Endothelial cell of umbilical vein (primary cell): ENCODE results near the gene FGR. TPM values are rescaled to one million over a fixed set of nuclear protein-coding genes. Genes with fewer than 3 reads are reported as not detected.

Source experiments
- BruUV-seq: library from RNA; stranded (reverse); fragments of 400-500 nt; replicated peaks from 2 replicates; lab custom pipeline; 2021; lab: Mats Ljungman, UMichigan
- CTCF ChIA-PET: fragments of 300-600, 350-600 bp; sonication (Branson Sonifier 250); formaldehyde crosslinking; loops from one replicate; lab custom pipeline; 2021; ENCODE audit warnings: antibody characterized with exemption, inconsistent platforms; lab: Charles Lee
- POLR2A ChIA-PET: fragments of 300-600, 350-600 bp; sonication (Branson Sonifier 250); formaldehyde crosslinking; loops from one replicate; lab custom pipeline; 2021; ENCODE audit warnings: antibody characterized with exemption, inconsistent platforms; lab: Charles Lee
- DNase-seq: peaks from one replicate; pipeline ENCODE4 v3.0.0-alpha.2; 2011; ENCODE audit warnings: low read depth, low spot score
- FAIRE-seq: peaks from 2 replicates; lab custom pipeline; 2011; peaks lifted over from hg19 to GRCh38; lab: Jason Lieb, UNC
- H2AFZ ChIP-seq: 2 replicates; pipeline ENCODE4 v1.6.0; 2012; ENCODE audit warnings: low read depth, low read length, control low read depth, inconsistent platforms
- H3K27ac ChIP-seq: 2 replicates; pipeline ENCODE4 v1.5.1; 2011; ENCODE audit warnings: low read depth, mild to moderate bottlenecking, control low read depth, low read length, moderate library complexity; ENCODE audit not compliant: insufficient read depth
- H3K27me3 ChIP-seq, 2 experiments: 2 replicates each; pipeline versions ENCODE4 v1.6.0 to v1.6.1; 2011; ENCODE audit warnings: low read length in 2 of 2, mixed read lengths in 1 of 2; ENCODE audit not compliant: control insufficient read depth in 2 of 2, insufficient read depth in 2 of 2
- H3K36me3 ChIP-seq, 2 experiments: 2 replicates in 1 of 2; 3 replicates in 1 of 2; pipeline ENCODE4 v1.5.1; 2011; ENCODE audit warnings: low read length in 2 of 2, mild to moderate bottlenecking in 1 of 2, moderate library complexity in 1 of 2; ENCODE audit not compliant: control insufficient read depth in 2 of 2, insufficient read depth in 2 of 2; ENCODE audit errors: extremely low read depth in 1 of 2
- H3K4me1 ChIP-seq: 3 replicates; pipeline ENCODE4 v1.5.1; 2011; ENCODE audit warnings: mild to moderate bottlenecking, low read length; ENCODE audit not compliant: control insufficient read depth, insufficient read depth; ENCODE audit errors: extremely low read depth
- H3K4me2 ChIP-seq: 2 replicates; pipeline ENCODE4 v1.6.1; 2011; ENCODE audit warnings: low read length, control low read depth, mixed read lengths; ENCODE audit not compliant: insufficient read depth
- H3K4me3 ChIP-seq, 3 experiments: fragments of 200-600 bp in 1 of 3; sonication (generic), shearing (Covaris generic) in 1 of 3; replicated peaks in 1 of 3; 2 replicates each; pipeline ENCODE4 v1.5.1; 2011 to 2016; ENCODE audit warnings: control low read depth in 3 of 3, low read length in 3 of 3, mild to moderate bottlenecking in 2 of 3, inconsistent platforms in 1 of 3, low read depth in 1 of 3, moderate library complexity in 1 of 3; ENCODE audit not compliant: insufficient read depth in 1 of 3
- H3K79me2 ChIP-seq: 2 replicates; pipeline ENCODE4 v1.6.0; 2012; ENCODE audit warnings: low read length, inconsistent platforms; ENCODE audit not compliant: control insufficient read depth, insufficient read depth
- H3K9ac ChIP-seq: replicated peaks from 2 replicates; pipeline ENCODE3; 2011; ENCODE audit warnings: low read length, control low read depth; ENCODE audit not compliant: insufficient read depth; ENCODE audit errors: extremely low read depth
- H3K9me1 ChIP-seq: replicated peaks from 3 replicates; pipeline ENCODE4 v1.6.0; 2011; ENCODE audit warnings: mild to moderate bottlenecking, low read length; ENCODE audit not compliant: control insufficient read depth, insufficient read depth; ENCODE audit errors: extremely low read depth
- H3K9me3 ChIP-seq: replicated peaks from 2 replicates; pipeline ENCODE4 v1.5.1; 2012; ENCODE audit warnings: low read length, inconsistent platforms; ENCODE audit not compliant: control insufficient read depth, insufficient read depth
- H4K20me1 ChIP-seq: replicated peaks from 2 replicates; pipeline ENCODE3; 2011; ENCODE audit warnings: mild to moderate bottlenecking, low read length; ENCODE audit not compliant: control insufficient read depth, insufficient read depth; ENCODE audit errors: extremely low read depth
- EZH2 ChIP-seq: IDR thresholded peaks from 2 replicates; pipeline ENCODE4 v1.6.1; 2012; ENCODE audit warnings: borderline replicate concordance, low read depth, mild to moderate bottlenecking, moderate library complexity, low read length, inconsistent platforms; ENCODE audit not compliant: severe bottlenecking
- FOS ChIP-seq: IDR thresholded peaks from 2 replicates; pipeline ENCODE4 v1.6.1; 2011; ENCODE audit warnings: mild to moderate bottlenecking, low read length, moderate library complexity, borderline replicate concordance; ENCODE audit not compliant: insufficient read depth
- GATA2 ChIP-seq: IDR thresholded peaks from 2 replicates; pipeline ENCODE4 v1.7.0; 2011; ENCODE audit warnings: low read depth, mild to moderate bottlenecking, moderate library complexity, mixed read lengths, low read length; ENCODE audit not compliant: insufficient read length, insufficient read depth
- JUN ChIP-seq: IDR thresholded peaks from 2 replicates; pipeline ENCODE4 v1.6.1; 2011; ENCODE audit warnings: borderline replicate concordance, low read depth; ENCODE audit not compliant: insufficient read length, insufficient read depth
- MAX ChIP-seq: IDR thresholded peaks from 2 replicates; pipeline ENCODE4 v1.6.1; 2011; ENCODE audit not compliant: insufficient read depth, insufficient read length
- MYC ChIP-seq: IDR thresholded peaks from one replicate; pipeline ENCODE4 v1.6.1; 2011; ENCODE audit warnings: mild to moderate bottlenecking, low read depth, low read length
- POLR2A ChIP-seq: IDR thresholded peaks from 2 replicates; pipeline ENCODE4 v1.6.1; 2012; ENCODE audit warnings: low read depth, mild to moderate bottlenecking, control low read depth, low read length
- POLR2AphosphoS5 ChIP-seq: IDR thresholded peaks from 2 replicates; pipeline ENCODE4 v1.6.1; 2012; ENCODE audit warnings: low read depth, mild to moderate bottlenecking, control low read depth, low read length, moderate library complexity; ENCODE audit not compliant: insufficient read depth
- dilution Hi-C: fragments of 300-500 bp; cut with MboI; formaldehyde crosslinking; loops from one replicate; pipeline ENCODE4 v1.15.0; 2019; ENCODE audit warnings: low sequenced_read_pairs; ENCODE audit not compliant: extremely low pct_ligation_motif_present
- intact Hi-C: fragments of 100-400 bp; cut with micrococcal nuclease; formaldehyde crosslinking; loops from one replicate; pipeline ENCODE4 v1.10.0; 2022
- polyA plus RNA-seq, 4 experiments: library from polyadenylated mRNA; depleted of rRNA in 3 of 4; stranded (reverse) in 3 of 4; unstranded in 1 of 4; fragments of >200 nt; gene quantifications; 2 replicates each; pipeline versions ENCODE4 v1.2.1 to v1.2.3, GENCODE V29; 2011 to 2012; ENCODE audit warnings: missing spikeins in 1 of 4
- total RNA-seq: library from RNA; stranded (reverse); gene quantifications from 2 replicates; pipeline ENCODE4 v1.2.3, GENCODE V29; 2021
- TF ChIP-seq, protein P1 (sequence below), 2 donors: IDR thresholded peaks; 1 replicate in 1 of 2; 2 replicates in 1 of 2; pipeline ENCODE4 v1.5.1; 2011; ENCODE audit warnings: low read length in 2 of 2, mild to moderate bottlenecking in 2 of 2, moderate library complexity in 2 of 2, control low read depth in 1 of 2, inconsistent platforms in 1 of 2, low read depth in 1 of 2; ENCODE audit not compliant: insufficient read depth in 1 of 2; ENCODE audit errors: extremely low read depth in 1 of 2

Gene FGR
- total and polyA plus RNA-seq, 2 donors (not counting 3 experiments of a cell fraction or from before 2014, with no cell fraction given) = 0.18 TPM; not detected in 1

- Histone ChIP-seq H3K27ac (no peak overlapping the region), H3K4me2 (no peak overlapping the region), H4K20me1 (no peaks in the 10 kb centered on the region), H2AFZ (no peak overlapping the region), H3K9ac (no peak overlapping the region), H3K9me3 (no peaks in the 10 kb centered on the region), H3K9me1 (no peaks in the 10 kb centered on the region), H3K36me3 (no peaks in the 10 kb centered on the region), H3K27me3 (peaks cover 5 to 10% of the 10 kb centered on the region in 2 experiments), H3K4me3 (no peak overlapping the region), H3K4me1 (peaks cover 25% of the 10 kb centered on the region), H3K79me2 (no peaks in the 10 kb centered on the region)
- intact Hi-C loops = no loop called here
- dilution Hi-C loops = no loop called here
- ChIA-PET CTCF (interaction anchor here (1.7 to 15.8 kb wide), 3 partner anchors 14 to 55 kb away, joined by 7 to 306 read pairs (median 19); no protein-coding TSS in a partner anchor), POLR2A (no interaction called here)
- DNase-seq (no peak), FAIRE-seq (no peak)
- BruUV-seq = no TSS peak
- no peak for TF ChIP-seq JUN
- no peak for TF ChIP-seq MAX
- no peak for TF ChIP-seq MYC
- TF ChIP-seq POLR2A = no peak
- no peak for TF ChIP-seq FOS
- TF ChIP-seq GATA2 = no peak
- TF ChIP-seq EZH2 = no peak
- TF ChIP-seq, protein P1, sequence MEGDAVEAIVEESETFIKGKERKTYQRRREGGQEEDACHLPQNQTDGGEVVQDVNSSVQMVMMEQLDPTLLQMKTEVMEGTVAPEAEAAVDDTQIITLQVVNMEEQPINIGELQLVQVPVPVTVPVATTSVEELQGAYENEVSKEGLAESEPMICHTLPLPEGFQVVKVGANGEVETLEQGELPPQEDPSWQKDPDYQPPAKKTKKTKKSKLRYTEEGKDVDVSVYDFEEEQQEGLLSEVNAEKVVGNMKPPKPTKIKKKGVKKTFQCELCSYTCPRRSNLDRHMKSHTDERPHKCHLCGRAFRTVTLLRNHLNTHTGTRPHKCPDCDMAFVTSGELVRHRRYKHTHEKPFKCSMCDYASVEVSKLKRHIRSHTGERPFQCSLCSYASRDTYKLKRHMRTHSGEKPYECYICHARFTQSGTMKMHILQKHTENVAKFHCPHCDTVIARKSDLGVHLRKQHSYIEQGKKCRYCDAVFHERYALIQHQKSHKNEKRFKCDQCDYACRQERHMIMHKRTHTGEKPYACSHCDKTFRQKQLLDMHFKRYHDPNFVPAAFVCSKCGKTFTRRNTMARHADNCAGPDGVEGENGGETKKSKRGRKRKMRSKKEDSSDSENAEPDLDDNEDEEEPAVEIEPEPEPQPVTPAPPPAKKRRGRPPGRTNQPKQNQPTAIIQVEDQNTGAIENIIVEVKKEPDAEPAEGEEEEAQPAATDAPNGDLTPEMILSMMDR (IDR thresholded peaks at IDR 0.05; ENCODE audit: extremely low read depth in 1 of 2, insufficient read depth in 1 of 2, low read depth in 1 of 2, low read length in 2 of 2) = no peak
- TF ChIP-seq POLR2AphosphoS5 = no peak
Measured at GRCh38 chr1:27614625-27615344, 20.2 kb downstream of the FGR start.
